Left ventricle myocardium inferior (tissue), 1 donor: ENCODE data around the gene NR1H2. TPM values are rescaled to one million over a fixed set of nuclear protein-coding genes. Genes with fewer than 3 reads are reported as not detected.

Experiments used
- DNase-seq: peaks from one replicate; pipeline ENCODE4 v3.0.0-alpha.2; 2020
- H3K27ac ChIP-seq: fragments of 200-600 bp; replicated peaks from 2 replicates; pipeline ENCODE4 v1.8.0; 2021
- H3K27me3 ChIP-seq: fragments of 200-600 bp; 2 replicates; pipeline ENCODE4 v1.8.0; 2021; ENCODE audit warnings: low read depth
- H3K36me3 ChIP-seq: fragments of 200-600 bp; 2 replicates; pipeline ENCODE4 v1.8.0; 2021
- H3K4me1 ChIP-seq: fragments of 200-600 bp; 2 replicates; pipeline ENCODE4 v1.8.0; 2021
- H3K4me3 ChIP-seq: fragments of 200-600 bp; 2 replicates; pipeline ENCODE4 v1.8.0; 2021; ENCODE audit warnings: mild to moderate bottlenecking, moderate library complexity
- H3K9me3 ChIP-seq: fragments of 200-600 bp; replicated peaks from 2 replicates; pipeline ENCODE4 v1.8.0; 2021
- intact Hi-C: fragments of 100-400 bp; cut with micrococcal nuclease; formaldehyde crosslinking; loops from one replicate; pipeline ENCODE4 v1.11.0; 2022
- total RNA-seq: library from RNA; stranded (reverse); fragmentation: NEBNext Ultra II Directional; extraction: Animal tissue kit (Norgen Biotek cat#: 25700); gene quantifications from one replicate; pipeline ENCODE4 v1.2.1, GENCODE V29; 2021
- TF ChIP-seq, protein P1 (sequence below): fragments of 200-600 bp; IDR thresholded peaks from 2 replicates; pipeline ENCODE4 v1.8.0; 2021; ENCODE audit warnings: antibody characterized with exemption, mild to moderate bottlenecking, borderline replicate concordance
- donor health status: DM: no; HTN: yes; CAD: no; lungs with severe emphysema.

The NR1H2 gene
- total RNA-seq, 1 donor from 2014 or later = 71.6 TPM

DNA sequence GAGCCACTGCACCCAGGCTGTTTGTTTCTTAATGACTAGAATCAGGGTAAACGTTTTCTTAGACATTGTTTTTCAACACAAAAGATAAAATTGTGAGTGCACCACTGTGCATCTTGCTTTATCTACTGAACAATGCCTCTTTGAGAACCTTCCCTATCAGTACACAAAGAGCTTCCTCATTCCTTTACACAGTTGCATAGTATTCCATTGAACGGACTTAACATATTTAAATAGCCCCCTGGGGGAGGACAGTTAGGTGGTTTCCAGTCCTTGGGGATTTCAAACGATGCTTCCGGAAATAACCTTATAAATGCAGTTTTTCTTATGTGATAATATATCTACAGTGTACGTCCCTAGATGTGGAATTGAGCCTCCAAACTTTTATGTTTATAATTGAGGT is 16.5 kb downstream of the NR1H2 start:
- DNase-seq = no peak
- Histone ChIP-seq H3K27me3 (no peaks in the 10 kb centered on the region), H3K27ac (no peak overlapping the region), H3K4me1 (no peaks in the 10 kb centered on the region), H3K4me3 (no peak overlapping the region), H3K9me3 (no peaks in the 10 kb centered on the region), H3K36me3 (no peaks in the 10 kb centered on the region)
- intact Hi-C loops = no loop called here
- TF ChIP-seq, protein P1, sequence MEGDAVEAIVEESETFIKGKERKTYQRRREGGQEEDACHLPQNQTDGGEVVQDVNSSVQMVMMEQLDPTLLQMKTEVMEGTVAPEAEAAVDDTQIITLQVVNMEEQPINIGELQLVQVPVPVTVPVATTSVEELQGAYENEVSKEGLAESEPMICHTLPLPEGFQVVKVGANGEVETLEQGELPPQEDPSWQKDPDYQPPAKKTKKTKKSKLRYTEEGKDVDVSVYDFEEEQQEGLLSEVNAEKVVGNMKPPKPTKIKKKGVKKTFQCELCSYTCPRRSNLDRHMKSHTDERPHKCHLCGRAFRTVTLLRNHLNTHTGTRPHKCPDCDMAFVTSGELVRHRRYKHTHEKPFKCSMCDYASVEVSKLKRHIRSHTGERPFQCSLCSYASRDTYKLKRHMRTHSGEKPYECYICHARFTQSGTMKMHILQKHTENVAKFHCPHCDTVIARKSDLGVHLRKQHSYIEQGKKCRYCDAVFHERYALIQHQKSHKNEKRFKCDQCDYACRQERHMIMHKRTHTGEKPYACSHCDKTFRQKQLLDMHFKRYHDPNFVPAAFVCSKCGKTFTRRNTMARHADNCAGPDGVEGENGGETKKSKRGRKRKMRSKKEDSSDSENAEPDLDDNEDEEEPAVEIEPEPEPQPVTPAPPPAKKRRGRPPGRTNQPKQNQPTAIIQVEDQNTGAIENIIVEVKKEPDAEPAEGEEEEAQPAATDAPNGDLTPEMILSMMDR = no peak

DNA sequence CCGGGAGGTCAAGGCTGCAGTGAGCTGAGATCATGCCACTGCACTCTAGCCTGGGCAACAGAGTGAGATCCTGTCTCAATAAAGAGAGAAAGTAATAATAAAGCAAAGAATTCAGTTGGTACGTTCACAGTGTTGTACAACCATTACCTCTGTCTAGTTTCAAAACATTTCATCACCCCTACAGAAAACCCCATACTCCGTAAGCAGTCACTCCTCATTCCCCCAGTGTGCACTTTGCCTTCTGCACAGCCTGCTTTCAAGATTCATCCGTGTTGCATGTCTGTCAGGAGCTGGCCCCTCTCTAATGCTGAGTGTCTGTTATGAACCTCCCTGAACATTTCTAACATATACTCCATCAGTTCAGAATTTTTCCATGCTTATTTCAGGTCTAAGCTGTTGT is 17.3 kb downstream of the NR1H2 start:
- intact Hi-C loops = no loop called here
- Histone ChIP-seq H3K27ac (no peak overlapping the region), H3K9me3 (no peaks in the 10 kb centered on the region), H3K36me3 (no peaks in the 10 kb centered on the region), H3K4me1 (no peaks in the 10 kb centered on the region), H3K4me3 (no peak overlapping the region), H3K27me3 (no peaks in the 10 kb centered on the region)
- TF ChIP-seq, protein P1 = no peak
- no peak for DNase-seq

DNA sequence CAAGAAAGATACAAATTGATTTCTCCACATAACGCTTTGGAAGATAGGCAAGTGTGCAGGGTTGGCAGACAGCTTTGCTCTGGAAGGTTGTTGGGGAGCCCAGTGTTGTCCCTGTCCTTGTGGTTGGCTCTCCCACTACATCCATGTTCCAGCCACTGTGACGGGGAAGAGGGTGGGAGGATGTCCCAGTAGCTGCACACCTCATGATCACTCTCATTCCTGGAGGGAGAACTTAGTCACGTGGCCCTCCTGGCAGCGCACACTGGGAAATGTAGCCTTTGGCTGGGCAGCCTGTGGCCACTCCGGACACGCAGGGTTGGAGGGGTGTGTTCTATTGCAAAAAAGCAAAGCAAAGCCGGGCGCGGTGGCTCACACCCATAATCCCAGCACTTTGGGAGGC is 17.8 kb downstream of the NR1H2 start:
- Histone ChIP-seq H3K4me1 (no peaks in the 10 kb centered on the region), H3K9me3 (no peaks in the 10 kb centered on the region), H3K4me3 (no peak overlapping the region), H3K27me3 (no peaks in the 10 kb centered on the region), H3K27ac (no peak overlapping the region), H3K36me3 (no peaks in the 10 kb centered on the region)
- TF ChIP-seq, protein P1 = no peak
- no peak for DNase-seq
- intact Hi-C loops = no loop called here

DNA sequence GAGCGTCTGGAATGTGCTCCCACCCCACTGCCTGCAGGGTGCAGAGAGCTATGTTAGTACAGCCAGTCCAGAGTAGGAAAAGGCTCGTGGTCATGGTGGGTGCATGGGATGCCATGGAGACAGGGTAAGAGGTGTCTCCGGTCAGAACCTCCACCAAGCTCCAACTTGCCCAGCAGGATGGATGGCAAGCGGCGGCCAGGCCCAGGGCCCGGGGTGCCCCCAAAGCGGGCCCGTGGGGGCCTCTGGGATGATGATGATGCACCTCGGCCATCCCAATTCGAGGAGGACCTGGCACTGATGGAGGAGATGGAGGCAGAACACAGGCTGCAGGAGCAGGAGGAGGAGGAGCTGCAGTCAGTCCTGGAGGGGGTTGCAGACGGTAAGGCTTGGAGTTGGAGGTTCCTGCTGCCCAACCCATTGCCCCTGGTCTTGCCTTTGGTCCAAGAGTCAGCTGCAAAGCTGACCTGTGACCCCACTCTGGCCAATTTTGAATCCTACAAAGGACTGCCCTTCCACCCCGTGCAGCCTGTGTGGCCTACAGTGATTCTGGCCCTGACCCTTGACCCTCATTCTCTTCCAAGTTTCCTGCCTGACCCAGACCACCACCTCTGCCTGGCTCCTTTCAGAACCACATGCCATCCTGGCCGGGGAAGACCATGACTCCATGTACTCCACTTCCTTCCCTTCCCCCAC is 22.6 kb downstream of the NR1H2 start:
- Histone ChIP-seq H3K4me3 (no peak overlapping the region), H3K27ac (no peak overlapping the region), H3K4me1 (no peaks in the 10 kb centered on the region), H3K9me3 (no peaks in the 10 kb centered on the region), H3K27me3 (no peaks in the 10 kb centered on the region), H3K36me3 (peaks cover 19% of the 10 kb centered on the region)
- TF ChIP-seq, protein P1 = no peak
- intact Hi-C loops = no loop called here
- no peak for DNase-seq

DNA sequence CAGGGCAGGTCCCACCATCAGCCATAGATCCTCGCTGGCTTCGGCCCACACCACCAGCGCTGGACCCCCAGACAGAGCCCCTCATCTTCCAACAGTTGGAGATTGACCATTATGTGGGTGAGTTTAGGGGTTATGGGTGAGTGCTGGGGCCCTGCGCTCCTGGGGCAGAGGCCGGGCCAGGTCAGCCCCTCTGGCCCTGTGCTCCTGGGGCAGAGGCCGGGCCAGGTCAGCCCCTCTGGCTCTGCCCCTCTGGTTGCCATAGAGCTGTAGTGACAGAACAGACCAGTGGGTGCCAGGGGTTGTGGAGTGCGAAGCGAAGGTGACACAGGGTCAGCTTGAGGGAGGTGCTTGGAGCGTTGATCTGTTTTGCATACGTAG is 23.1 kb downstream of the NR1H2 start:
- no peak for DNase-seq
- no peaks in the 10 kb centered on the region for H3K4me1 ChIP-seq
- no peak overlapping the region for H3K4me3 ChIP-seq
- TF ChIP-seq, protein P1 = no peak
- no peaks in the 10 kb centered on the region for H3K9me3 ChIP-seq
- H3K27ac ChIP-seq = no peak overlapping the region
- H3K27me3 ChIP-seq = no peaks in the 10 kb centered on the region
- intact Hi-C loops = no loop called here
- peaks cover 22% of the 10 kb centered on the region for H3K36me3 ChIP-seq
